ENCODE data around the gene CNTROB. TPM values are rescaled to one million over a fixed set of nuclear protein-coding genes. Genes with fewer than 3 reads are reported as not detected.

Gene CNTROB
- total RNA-seq, 4 donors from 2014 or later = 7.1 to 58.5 (median 26.1) TPM

- Histone ChIP-seq H3K4me1 (peaks cover 10 to 23% of the 10 kb centered on the region in 2 donors), H3K36me3 (no peaks in the 10 kb centered on the region), H3K27me3 (no peaks in the 10 kb centered on the region), H3K4me3 (peak overlapping the region; percentile 57 to 87), H3K27ac (peak overlapping the region; percentile 97 to 98), H3K9me3 (no peaks in the 10 kb centered on the region)
- peak; percentile 61 for DNase-seq
- no peak for TF ChIP-seq CTCF (IDR thresholded peaks at IDR 0.05)
- intact Hi-C loops (cut with DNase I; ENCODE audit: low total_unique reads) = no loop called here
These were observed 46.4 kb upstream of the CNTROB start for GRCh38 chr17:7885367-7886226.

- TF ChIP-seq CTCF (IDR thresholded peaks at IDR 0.05) = no peak
- TF ChIP-seq POLR2A (IDR thresholded peaks at IDR 0.05) = no peak
- intact Hi-C loops (cut with DNase I; ENCODE audit: low total_unique reads) = no loop called here
- Histone ChIP-seq H3K27ac (peak overlapping the region; percentile 97 to 98), H3K4me3 (peak overlapping the region; percentile 57 to 87), H3K36me3 (no peaks in the 10 kb centered on the region), H3K4me1 (peaks cover 10 to 23% of the 10 kb centered on the region in 2 donors), H3K27me3 (no peaks in the 10 kb centered on the region), H3K9me3 (no peaks in the 10 kb centered on the region)
- peak; percentile 52 to 60 for DNase-seq
These were observed 45.6 kb upstream of the CNTROB start for GRCh38 chr17:7886227-7887037.

GRCh38 chr17:7887038-7887481 is 44.9 kb upstream of the CNTROB start:
- peak overlapping the region; percentile 57 to 87 for H3K4me3 ChIP-seq
- H3K27ac ChIP-seq = peak overlapping the region; percentile 97 to 98
- no peaks in the 10 kb centered on the region for H3K9me3 ChIP-seq
- TF ChIP-seq POLR2A (IDR thresholded peaks at IDR 0.05) (no peak), CTCF (IDR thresholded peaks at IDR 0.05) (peak in 1 of 4 experiments; percentile 7)
- DNase-seq = no peak
- intact Hi-C loops (cut with DNase I; ENCODE audit: low total_unique reads) = no loop called here
- peaks cover 10 to 23% of the 10 kb centered on the region in 2 donors for H3K4me1 ChIP-seq
- H3K27me3 ChIP-seq = no peaks in the 10 kb centered on the region
- no peaks in the 10 kb centered on the region for H3K36me3 ChIP-seq

GRCh38 chr17:7887482-7888183 is 44.4 kb upstream of the CNTROB start:
- Histone ChIP-seq H3K4me1 (peaks cover 10 to 23% of the 10 kb centered on the region in 2 donors), H3K27me3 (no peaks in the 10 kb centered on the region), H3K27ac (peak overlapping the region; percentile 97 to 98), H3K9me3 (no peaks in the 10 kb centered on the region), H3K4me3 (peak overlapping the region; percentile 57 to 87), H3K36me3 (no peaks in the 10 kb centered on the region)
- TF ChIP-seq POLR2A (IDR thresholded peaks at IDR 0.05) = peak in 1 of 2 donors; percentile 41
- peak in 1 of 4 experiments; percentile 5 for TF ChIP-seq CTCF (IDR thresholded peaks at IDR 0.05)
- intact Hi-C loops (cut with DNase I; ENCODE audit: low total_unique reads) = no loop called here
- peak; percentile 93 to 96 for DNase-seq
